Measurements from ENCODE around the gene CNTNAP2. TPM values are rescaled to one million over a fixed set of nuclear protein-coding genes. Genes with fewer than 3 reads are reported as not detected.
"Not testable (repeated sequence)": the region's sequence is repeated elsewhere in the genome, so short reads cannot be mapped to it uniquely, and the experiment has no call there.

Gene CNTNAP2
- total RNA-seq, 1 donor from 2014 or later, result 1.3 TPM

GRCh38 chr7:146874722-146875121 is 758.1 kb downstream of the CNTNAP2 start:
- DNase-seq (ENCODE audit: low spot score), result no peak

- no peak for DNase-seq (ENCODE audit: low spot score)
These were observed 758.7 kb downstream of the CNTNAP2 start for GRCh38 chr7:146875237-146875785.

GRCh38 chr7:146875981-146876380 is 759.4 kb downstream of the CNTNAP2 start:
- DNase-seq (ENCODE audit: low spot score), result no peak

GRCh38 chr7:146876411-146876810 is 759.8 kb downstream of the CNTNAP2 start:
- no peak for DNase-seq (ENCODE audit: low spot score)

- DNase-seq (ENCODE audit: low spot score), result no peak
These were observed 762.3 kb downstream of the CNTNAP2 start for GRCh38 chr7:146878901-146879300.

GRCh38 chr7:146885231-146885630 is 768.6 kb downstream of the CNTNAP2 start:
- no peak for DNase-seq (ENCODE audit: low spot score)

- DNase-seq (ENCODE audit: low spot score), result no peak
These were observed 773.4 kb downstream of the CNTNAP2 start for GRCh38 chr7:146889806-146890555.

- DNase-seq (ENCODE audit: low spot score), result no peak
These were observed 775.5 kb downstream of the CNTNAP2 start for GRCh38 chr7:146892151-146892550.

- no peak for DNase-seq (ENCODE audit: low spot score)
These were observed 778.3 kb downstream of the CNTNAP2 start for GRCh38 chr7:146894927-146895326.

GRCh38 chr7:146902266-146902665 is 785.7 kb downstream of the CNTNAP2 start:
- DNase-seq (ENCODE audit: low spot score), result no peak

GRCh38 chr7:146902728-146903127 is 786.1 kb downstream of the CNTNAP2 start:
- DNase-seq (ENCODE audit: low spot score), result no peak

GRCh38 chr7:146905746-146906145 is 789.1 kb downstream of the CNTNAP2 start:
- not testable (repeated sequence) for DNase-seq (ENCODE audit: low spot score)

- DNase-seq (ENCODE audit: low spot score), result no peak
These were observed 806.2 kb downstream of the CNTNAP2 start for GRCh38 chr7:146922782-146923181.

GRCh38 chr7:146926841-146927240 is 810.2 kb downstream of the CNTNAP2 start:
- no peak for DNase-seq (ENCODE audit: low spot score)

- no peak for DNase-seq (ENCODE audit: low spot score)
These were observed 821.2 kb downstream of the CNTNAP2 start for GRCh38 chr7:146937836-146938235.

- DNase-seq (ENCODE audit: low spot score), result no peak
These were observed 826.9 kb downstream of the CNTNAP2 start for GRCh38 chr7:146943483-146943882.

GRCh38 chr7:146948703-146949102 is 832.1 kb downstream of the CNTNAP2 start:
- no peak for DNase-seq (ENCODE audit: low spot score)

- no peak for DNase-seq (ENCODE audit: low spot score)
These were observed 839.7 kb downstream of the CNTNAP2 start for GRCh38 chr7:146956321-146956720.

GRCh38 chr7:146956853-146957252 is 840.3 kb downstream of the CNTNAP2 start:
- no peak for DNase-seq (ENCODE audit: low spot score)

GRCh38 chr7:146960773-146961391 is 844.3 kb downstream of the CNTNAP2 start:
- no peak for DNase-seq (ENCODE audit: low spot score)

- no peak for DNase-seq (ENCODE audit: low spot score)
These were observed 845.0 kb downstream of the CNTNAP2 start for GRCh38 chr7:146961617-146962016.

- no peak for DNase-seq (ENCODE audit: low spot score)
These were observed 849.7 kb downstream of the CNTNAP2 start for GRCh38 chr7:146966274-146966673.

- no peak for DNase-seq (ENCODE audit: low spot score)
These were observed 865.9 kb downstream of the CNTNAP2 start for GRCh38 chr7:146982482-146982881.
